Measurements from ENCODE around the gene FEM1C. TPM values are rescaled to one million over a fixed set of nuclear protein-coding genes. Genes with fewer than 3 reads are reported as not detected.

The FEM1C gene
- total RNA-seq, 2 donors from 2014 or later, result 21.3 to 26.0 TPM

GRCh38 chr5:115584501-115584900, 39.9 kb upstream of the FEM1C start:
- no peak for TF ChIP-seq CTCF (IDR thresholded peaks at IDR 0.05)
- Histone ChIP-seq H3K27me3 (no peaks in the 10 kb centered on the region), H3K9me3 (no peaks in the 10 kb centered on the region), H3K36me3 (no peaks in the 10 kb centered on the region), H3K4me3 (no peak overlapping the region), H3K4me1 (peaks cover 0 to 20% of the 10 kb centered on the region in 2 donors), H3K27ac (no peak overlapping the region)
- DNase-seq (ENCODE audit: low spot score), result no peak

- H3K4me3 ChIP-seq, result no peak overlapping the region
- no peaks in the 10 kb centered on the region for H3K9me3 ChIP-seq
- H3K36me3 ChIP-seq, result no peaks in the 10 kb centered on the region
- no peak for DNase-seq (ENCODE audit: low spot score)
- no peak overlapping the region for H3K27ac ChIP-seq
- no peaks in the 10 kb centered on the region for H3K27me3 ChIP-seq
- peaks cover 0 to 12% of the 10 kb centered on the region in 2 donors for H3K4me1 ChIP-seq
- no peak for TF ChIP-seq CTCF (IDR thresholded peaks at IDR 0.05)
Measured at GRCh38 chr5:115583474-115583873, 38.9 kb upstream of the FEM1C start.

GRCh38 chr5:115580941-115581340, 36.4 kb upstream of the FEM1C start:
- H3K9me3 ChIP-seq, result no peaks in the 10 kb centered on the region
- H3K36me3 ChIP-seq, result no peaks in the 10 kb centered on the region
- no peaks in the 10 kb centered on the region for H3K27me3 ChIP-seq
- peaks cover 0 to 5% of the 10 kb centered on the region in 2 donors for H3K4me1 ChIP-seq
- no peak for TF ChIP-seq CTCF (IDR thresholded peaks at IDR 0.05)
- H3K27ac ChIP-seq, result no peak overlapping the region
- no peak for DNase-seq (ENCODE audit: low spot score)
- H3K4me3 ChIP-seq, result no peak overlapping the region

GRCh38 chr5:115579747-115580173, 35.2 kb upstream of the FEM1C start:
- no peak overlapping the region for H3K4me3 ChIP-seq
- TF ChIP-seq CTCF (IDR thresholded peaks at IDR 0.05), result no peak
- H3K36me3 ChIP-seq, result no peaks in the 10 kb centered on the region
- DNase-seq (ENCODE audit: low spot score), result no peak
- peaks cover 0 to 5% of the 10 kb centered on the region in 2 donors for H3K4me1 ChIP-seq
- no peaks in the 10 kb centered on the region for H3K9me3 ChIP-seq
- no peaks in the 10 kb centered on the region for H3K27me3 ChIP-seq
- no peak overlapping the region for H3K27ac ChIP-seq

- no peak overlapping the region for H3K27ac ChIP-seq
- H3K27me3 ChIP-seq, result no peaks in the 10 kb centered on the region
- no peak for DNase-seq (ENCODE audit: low spot score)
- H3K4me3 ChIP-seq, result no peak overlapping the region
- peaks cover 0 to 5% of the 10 kb centered on the region in 2 donors for H3K4me1 ChIP-seq
- no peaks in the 10 kb centered on the region for H3K9me3 ChIP-seq
- no peak for TF ChIP-seq CTCF (IDR thresholded peaks at IDR 0.05)
- H3K36me3 ChIP-seq, result no peaks in the 10 kb centered on the region
Measured at GRCh38 chr5:115579216-115579615, 34.6 kb upstream of the FEM1C start.

- no peak for TF ChIP-seq CTCF (IDR thresholded peaks at IDR 0.05)
- Histone ChIP-seq H3K36me3 (no peaks in the 10 kb centered on the region), H3K27ac (no peak overlapping the region), H3K9me3 (no peaks in the 10 kb centered on the region), H3K27me3 (no peaks in the 10 kb centered on the region), H3K4me3 (no peak overlapping the region), H3K4me1 (peaks cover 0 to 5% of the 10 kb centered on the region in 2 donors)
- DNase-seq (ENCODE audit: low spot score), result no peak
Measured at GRCh38 chr5:115578657-115579056, 34.1 kb upstream of the FEM1C start.
